NCI-H2171 (cell line): ENCODE results near the gene GTF2IRD1.
"Not testable (repeated sequence)": the region's sequence is repeated elsewhere in the genome, so short reads cannot be mapped to it uniquely, and the experiment has no call there.

Experiments
- DNase-seq: peaks from one replicate; lab custom pipeline; 2025; lab: John Stamatoyannopoulos, UW

Gene GTF2IRD1

DNA sequence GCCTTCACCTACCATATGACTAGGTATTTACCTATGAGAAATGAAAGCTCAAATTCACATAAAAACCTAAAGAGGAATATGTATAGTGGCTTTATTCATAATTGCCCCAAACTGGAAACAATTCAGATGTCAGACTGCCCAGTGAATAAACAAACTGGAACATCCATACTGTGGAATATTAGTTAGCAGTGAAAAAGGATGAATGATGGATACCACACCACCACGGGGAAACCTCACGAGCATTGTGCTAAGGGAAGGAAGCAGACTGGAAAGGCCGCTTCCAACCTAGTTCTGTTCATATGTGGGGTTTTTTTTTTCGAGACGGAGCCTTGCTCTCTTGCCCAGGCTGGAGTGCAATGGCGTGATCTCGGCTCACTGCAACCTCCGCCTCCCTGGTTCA is 16.8 kb downstream of the GTF2IRD1 start:
- no peak for DNase-seq

DNA sequence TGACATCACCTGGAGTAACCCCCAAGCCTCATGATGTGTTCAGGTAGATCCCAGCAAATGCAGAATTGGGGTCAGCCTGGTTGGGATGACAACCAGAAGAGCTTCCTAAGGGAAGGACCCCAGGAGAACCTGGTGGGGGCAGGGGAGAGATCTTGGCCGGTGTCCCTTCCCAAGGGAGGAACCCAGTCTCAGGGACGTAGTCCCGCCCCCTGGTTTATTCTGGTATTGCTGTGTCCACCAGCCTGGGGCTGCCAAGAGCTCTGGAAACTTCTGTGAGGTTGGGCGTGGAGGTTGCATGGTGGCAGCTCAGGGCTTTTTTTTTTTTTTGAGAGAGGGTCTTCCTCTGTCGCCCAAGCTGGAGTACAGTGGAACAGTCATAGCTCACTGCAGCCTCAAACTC is 19.4 kb downstream of the GTF2IRD1 start:
- no peak for DNase-seq

DNA sequence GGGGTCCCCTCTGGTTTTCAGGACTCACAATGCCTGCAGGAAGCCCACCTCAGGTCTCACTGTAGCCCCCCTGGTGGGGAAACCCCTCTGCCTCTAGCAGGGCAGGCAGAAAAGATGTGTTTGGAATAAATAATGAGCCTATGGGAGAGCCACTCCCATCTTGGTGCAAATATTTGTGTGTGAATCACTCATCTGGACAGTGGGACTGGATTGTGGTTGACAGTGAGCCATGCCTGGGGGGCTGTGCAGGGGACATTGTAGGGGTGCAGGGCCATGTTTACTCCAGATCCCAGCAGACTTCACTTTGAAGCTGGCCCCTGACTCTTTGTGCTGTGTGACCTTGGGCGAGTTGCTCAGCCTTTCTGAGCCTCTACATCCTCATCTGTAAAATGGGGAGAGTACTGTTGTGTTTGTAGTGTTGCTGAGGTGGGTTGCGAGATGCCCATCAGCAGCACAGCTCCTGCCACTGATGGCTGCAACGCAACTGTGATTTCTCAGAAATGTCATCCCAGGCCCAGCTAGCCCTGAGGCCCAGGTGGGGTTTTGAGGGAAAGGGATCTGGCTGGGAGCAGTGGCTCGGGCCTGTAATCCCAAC is 20.7 kb downstream of the GTF2IRD1 start:
- no peak for DNase-seq

- DNase-seq = peak; percentile 43
Measured at GRCh38 chr7:74475243-74475986, 21.7 kb downstream of the GTF2IRD1 start.

GRCh38 chr7:74475987-74476350 is 22.3 kb downstream of the GTF2IRD1 start:
- DNase-seq = no peak

DNA sequence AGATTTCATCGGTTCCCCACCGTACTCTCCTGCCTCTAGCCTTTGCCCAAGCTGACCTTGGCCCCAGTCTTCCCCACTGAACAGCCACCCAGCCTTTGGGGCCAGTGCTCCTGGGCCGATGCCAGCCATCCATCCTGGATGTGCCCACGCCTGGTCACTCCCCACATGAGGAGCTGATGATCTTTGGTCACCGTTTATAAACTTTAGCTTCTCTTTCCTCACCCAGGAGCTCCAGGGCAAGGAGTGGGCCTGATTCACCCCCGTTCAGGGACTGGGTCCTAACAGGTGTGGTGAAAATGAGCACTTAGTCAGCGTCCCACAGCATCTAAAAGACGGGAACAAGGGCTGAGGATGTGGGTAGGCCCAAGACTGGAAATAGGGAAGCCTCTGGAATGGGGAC is 22.9 kb downstream of the GTF2IRD1 start:
- DNase-seq = no peak

- DNase-seq = no peak
Measured at GRCh38 chr7:74478671-74479065, 25.0 kb downstream of the GTF2IRD1 start.

DNA sequence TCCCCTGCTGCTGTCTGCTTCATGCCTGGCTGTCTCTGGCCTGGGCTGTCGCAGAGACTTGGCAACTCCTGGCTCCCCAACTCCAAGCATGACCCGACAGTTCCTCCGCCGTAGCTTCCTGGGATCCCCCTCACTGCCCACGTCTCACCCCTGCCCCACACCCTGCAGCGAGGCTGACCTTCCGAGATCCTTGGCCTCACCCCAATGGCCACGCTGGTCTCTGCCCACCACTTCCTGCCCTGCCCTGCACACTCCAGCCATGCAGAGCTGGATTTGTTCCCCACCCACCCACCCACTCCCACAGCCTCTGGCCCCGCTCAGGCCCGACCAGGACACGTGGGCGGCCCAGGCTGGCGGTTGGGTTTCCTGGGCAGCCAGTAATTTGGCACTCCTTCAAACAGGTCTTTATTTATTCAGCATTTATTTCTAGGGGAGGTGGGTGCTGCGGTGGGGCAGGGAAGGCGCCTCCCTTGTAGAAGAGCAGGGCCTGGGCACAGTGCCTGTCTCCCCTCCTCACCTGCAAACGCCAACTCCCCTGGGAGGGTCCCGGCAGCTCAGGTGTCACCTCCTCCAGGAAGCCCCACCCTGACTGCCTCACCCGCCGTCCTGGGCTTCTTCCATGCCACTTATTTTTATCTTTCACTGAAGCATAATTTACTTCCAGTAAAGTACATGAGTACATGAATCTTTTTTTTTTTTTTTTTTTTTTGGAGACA is 25.5 kb downstream of the GTF2IRD1 start:
- DNase-seq = peak; percentile 72

DNA sequence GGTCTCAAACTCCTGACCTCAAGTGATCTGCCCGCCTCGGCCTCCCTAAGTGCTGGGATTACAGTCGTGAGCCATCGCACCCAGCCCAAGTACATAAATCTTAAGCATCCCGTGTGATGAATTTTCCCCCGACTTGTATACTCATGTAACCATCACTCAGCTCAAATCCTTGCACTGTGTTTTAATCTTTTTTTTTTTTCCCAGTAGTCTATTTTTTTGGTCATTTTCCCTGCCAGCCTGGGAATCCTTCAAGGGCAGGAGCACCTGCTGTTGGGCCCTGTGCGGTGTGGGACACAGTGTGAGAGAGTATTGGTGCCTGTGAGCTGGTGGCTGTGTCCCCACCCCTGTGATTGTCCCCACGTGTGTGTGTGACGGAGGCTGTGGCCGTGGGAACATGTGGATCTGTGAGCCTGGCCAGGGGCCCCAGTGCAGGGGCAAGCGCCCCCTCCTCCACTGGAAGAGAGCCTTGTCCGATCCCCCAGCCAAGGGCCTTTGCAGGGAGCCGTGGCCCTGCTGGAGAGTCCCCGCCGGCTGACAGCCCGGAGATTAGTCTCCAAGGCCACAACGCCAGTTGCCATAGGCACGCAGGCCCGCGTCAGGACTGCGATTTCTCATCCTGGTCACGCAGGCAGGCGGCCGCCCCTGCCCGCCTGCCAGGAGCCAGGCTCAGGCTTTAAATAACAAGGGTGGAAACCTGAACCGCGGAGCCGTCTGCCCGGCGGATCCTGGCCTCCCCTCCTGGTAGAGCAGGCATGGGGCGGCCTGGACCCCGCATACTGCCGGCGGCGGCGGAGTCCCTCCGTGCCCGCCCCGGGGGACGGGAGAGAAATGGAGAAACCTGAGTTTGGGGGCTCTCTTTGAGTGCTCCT is 26.5 kb downstream of the GTF2IRD1 start:
- peak; percentile 68 for DNase-seq

- peak; percentile 52 for DNase-seq
Measured at GRCh38 chr7:74480861-74481417, 27.2 kb downstream of the GTF2IRD1 start.

DNA sequence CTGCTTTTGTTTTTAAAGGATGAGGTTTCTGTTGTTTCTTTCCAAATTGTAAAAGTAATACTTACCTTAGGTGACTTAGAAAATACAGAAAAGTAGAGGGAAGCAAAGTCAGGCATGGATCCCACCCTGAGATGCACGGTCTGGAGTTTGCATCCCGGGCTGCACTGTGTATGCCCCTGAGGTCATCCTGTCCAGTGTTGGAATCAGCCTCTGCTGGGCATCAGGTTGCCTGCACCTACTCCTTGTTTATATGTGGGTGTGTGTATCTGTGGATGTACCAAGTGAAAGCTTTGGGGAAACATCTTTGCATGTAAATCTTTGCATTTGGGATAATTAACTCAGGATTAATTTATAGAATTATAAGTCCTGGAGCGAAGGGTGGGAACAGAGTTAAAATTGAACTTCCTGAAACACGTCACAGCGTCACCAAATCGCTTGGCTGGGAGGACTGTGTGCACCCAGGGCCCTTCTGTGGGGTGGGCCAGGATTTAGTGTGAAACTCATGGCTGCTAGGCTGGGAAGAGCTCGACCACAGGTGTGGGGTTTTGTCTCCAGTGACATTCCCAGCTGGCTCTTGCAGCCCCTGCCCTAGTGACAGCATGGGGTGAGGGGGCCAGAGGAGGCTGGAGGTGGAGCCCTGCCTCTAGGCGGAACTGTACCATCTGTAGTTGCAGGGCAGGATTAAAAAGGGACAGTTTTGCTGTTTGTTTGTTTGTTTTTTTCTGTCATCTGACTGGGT is 27.9 kb downstream of the GTF2IRD1 start:
- DNase-seq = peak; percentile 35

- DNase-seq = no peak
Measured at GRCh38 chr7:74482197-74482467, 28.4 kb downstream of the GTF2IRD1 start.

GRCh38 chr7:74482629-74483401 is 29.1 kb downstream of the GTF2IRD1 start:
- DNase-seq = no peak

DNA sequence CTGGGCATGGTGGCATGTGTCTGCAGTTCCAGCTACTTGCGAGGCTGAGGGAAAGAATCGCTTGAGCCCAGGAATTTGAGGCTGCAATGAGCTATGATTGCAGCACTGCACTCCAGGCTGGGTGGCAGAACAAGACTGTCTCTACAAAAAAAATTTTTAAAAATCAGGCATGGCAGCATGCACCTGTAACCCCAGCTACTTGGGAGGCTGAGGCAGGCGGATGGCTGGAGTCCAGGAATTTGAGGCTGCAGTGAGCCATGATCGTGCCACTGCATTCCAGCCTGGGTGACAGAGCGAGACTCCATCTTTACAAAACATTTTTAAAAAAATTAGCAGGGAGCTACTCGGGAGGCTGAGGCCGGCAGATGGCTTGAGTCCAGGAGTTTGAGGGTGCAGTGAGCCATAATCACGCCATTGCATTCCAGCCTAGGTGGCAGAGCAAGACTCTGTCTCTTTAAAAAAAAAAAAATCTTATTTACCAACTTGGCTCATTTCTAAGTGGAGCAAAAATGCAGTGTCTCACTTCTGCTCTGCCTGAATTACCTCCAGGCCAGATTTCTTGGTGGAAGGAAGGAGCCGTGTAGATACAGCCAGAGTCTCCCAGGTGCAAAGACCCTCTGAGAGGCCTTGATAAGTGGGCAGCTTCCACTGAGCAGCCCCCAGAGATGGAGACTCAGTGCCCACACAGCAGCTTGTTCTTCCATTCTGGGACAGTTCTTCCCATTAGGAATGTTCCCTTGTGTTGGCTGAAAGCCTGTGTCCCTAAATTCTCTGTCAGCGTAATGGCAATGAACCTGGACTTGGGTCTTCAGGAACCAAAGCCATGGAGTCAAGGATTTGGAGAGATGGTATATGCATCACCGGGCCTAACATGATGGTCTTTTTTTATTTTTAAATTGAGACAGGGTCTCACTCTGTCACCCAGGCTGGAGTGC is 30.0 kb downstream of the GTF2IRD1 start:
- peak; percentile 60 for DNase-seq

DNA sequence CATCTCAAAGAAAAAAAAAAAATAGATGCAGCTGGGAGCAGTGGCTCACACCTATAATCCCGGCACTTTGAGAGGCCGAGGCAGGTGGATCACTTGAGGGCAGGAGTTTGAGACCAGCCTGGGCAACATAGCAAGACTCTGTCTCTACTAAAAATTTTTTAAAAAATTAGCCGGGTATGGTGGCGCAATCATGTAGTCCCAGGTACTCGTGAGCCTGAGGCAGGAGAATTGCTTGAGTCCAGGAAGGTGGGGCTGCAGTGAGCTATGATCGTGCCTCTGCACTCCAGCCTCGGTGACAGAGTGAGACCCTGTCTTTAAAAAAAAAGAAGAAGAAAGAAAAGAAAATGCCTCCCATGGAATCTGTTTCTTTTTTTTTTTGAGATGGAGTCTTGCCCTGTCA is 31.9 kb downstream of the GTF2IRD1 start:
- DNase-seq = no peak

GRCh38 chr7:74488518-74489030 is 34.9 kb downstream of the GTF2IRD1 start:
- not testable (repeated sequence) for DNase-seq

- peak; percentile 64 for DNase-seq
Measured at GRCh38 chr7:74489997-74490945, 36.6 kb downstream of the GTF2IRD1 start.

DNA sequence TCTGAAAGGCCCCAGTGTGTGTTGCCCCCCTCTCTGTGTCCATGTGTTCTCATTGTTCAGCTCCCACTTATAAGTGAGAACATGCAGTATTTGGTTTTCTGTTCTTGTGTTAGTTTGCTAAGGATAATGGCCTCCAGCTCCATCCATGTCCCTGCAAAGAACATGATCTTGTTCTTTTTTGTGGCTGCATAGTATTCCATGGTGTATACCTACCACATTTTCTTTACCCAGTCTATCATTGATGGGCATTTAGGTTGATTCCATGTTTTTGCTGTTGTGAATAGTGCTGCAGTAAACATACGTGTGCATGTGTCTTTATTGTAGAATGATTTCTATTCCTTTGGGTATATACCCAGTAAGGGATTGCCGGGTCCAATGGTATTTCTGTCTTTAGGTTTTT is 37.8 kb downstream of the GTF2IRD1 start:
- DNase-seq = not testable (repeated sequence)
